HFFc6 (cell line): ENCODE results near the gene UCHL5. TPM values are rescaled to one million over a fixed set of nuclear protein-coding genes. Genes with fewer than 3 reads are reported as not detected.

ENCODE experiments used
- DNase-seq: peaks from one replicate; pipeline ENCODE4 v3.0.0-alpha.2; 2018
- H3K27ac Mint-ChIP-seq: 2 replicates; pipeline ENCODE4 v1.8.0; 2020; ENCODE audit warnings: mild to moderate bottlenecking, mixed read lengths
- H3K27me3 Mint-ChIP-seq: 2 replicates; pipeline ENCODE4 v1.8.0; 2021; ENCODE audit warnings: mild to moderate bottlenecking, moderate library complexity, mixed read lengths; ENCODE audit not compliant: insufficient read depth
- H3K36me3 Mint-ChIP-seq: 2 replicates; pipeline ENCODE4 v1.8.0; 2021; ENCODE audit warnings: low read depth, mixed read lengths
- H3K4me1 Mint-ChIP-seq: 2 replicates; pipeline ENCODE4 v1.8.0; 2020; ENCODE audit warnings: low read depth, mixed read lengths
- H3K4me3 Mint-ChIP-seq: 2 replicates; pipeline ENCODE4 v1.8.0; 2020; ENCODE audit warnings: mild to moderate bottlenecking, moderate library complexity, mixed read lengths
- H3K9me3 Mint-ChIP-seq: 2 replicates; pipeline ENCODE4 v1.8.0; 2020; ENCODE audit warnings: mild to moderate bottlenecking, mixed read lengths
- CTCF ChIP-seq: fragments of 200-600 bp; sonication (generic); IDR thresholded peaks from 2 replicates; pipeline ENCODE4 v1.5.0; 2021; ENCODE audit warnings: antibody characterized with exemption, mild to moderate bottlenecking
- total RNA-seq, 6 experiments: library from RNA; stranded (reverse); fragmentation: NEBNext Ultra II Directional; extraction: Animal tissue kit (Norgen Biotek cat#: 25700); gene quantifications; 2 replicates in 1 of 6; 3 replicates in 5 of 6; pipeline ENCODE4 v1.2.3, GENCODE V29; 2021

The UCHL5 gene
- total RNA-seq, 6 experiments from 2014 or later: 24.1 to 34.1 (median 29.4) TPM

- Mint-ChIP-seq H3K4me3 (no peak overlapping the region), H3K9me3 (peaks cover 9% of the 10 kb centered on the region), H3K36me3 (peaks cover 30% of the 10 kb centered on the region), H3K27ac (no peak overlapping the region), H3K4me1 (peaks cover 8% of the 10 kb centered on the region), H3K27me3 (no peaks in the 10 kb centered on the region)
- DNase-seq: no peak
- no peak for TF ChIP-seq CTCF
Measured at GRCh38 chr1:193077991-193078390, 18.8 kb upstream of the UCHL5 start.

- TF ChIP-seq CTCF: no peak
- Mint-ChIP-seq H3K4me1 (peaks cover 5% of the 10 kb centered on the region; the same call in 1 of the 2 replicates), H3K27ac (no peak overlapping the region), H3K4me3 (no peak overlapping the region), H3K9me3 (no peaks in the 10 kb centered on the region), H3K27me3 (no peaks in the 10 kb centered on the region), H3K36me3 (peaks cover 18% of the 10 kb centered on the region)
- DNase-seq: no peak
Measured at GRCh38 chr1:193070942-193071341, 11.8 kb upstream of the UCHL5 start.

GRCh38 chr1:193070386-193070753 is 11.2 kb upstream of the UCHL5 start:
- 0 out of 2 replicates have a peak, but pooled peaks have one; percentile 22 for TF ChIP-seq CTCF
- H3K4me1 Mint-ChIP-seq: peaks cover 5% of the 10 kb centered on the region; the same call in 1 of the 2 replicates
- H3K9me3 Mint-ChIP-seq: no peaks in the 10 kb centered on the region
- no peaks in the 10 kb centered on the region for H3K27me3 Mint-ChIP-seq
- H3K4me3 Mint-ChIP-seq: no peak overlapping the region
- peaks cover 14% of the 10 kb centered on the region for H3K36me3 Mint-ChIP-seq
- H3K27ac Mint-ChIP-seq: no peak overlapping the region
- DNase-seq: no peak

- no peak overlapping the region for H3K27ac Mint-ChIP-seq
- H3K27me3 Mint-ChIP-seq: no peaks in the 10 kb centered on the region
- peaks cover 5% of the 10 kb centered on the region; the same call in 1 of the 2 replicates for H3K4me1 Mint-ChIP-seq
- no peaks in the 10 kb centered on the region for H3K9me3 Mint-ChIP-seq
- peak; percentile 67 for TF ChIP-seq CTCF
- no peak overlapping the region for H3K4me3 Mint-ChIP-seq
- H3K36me3 Mint-ChIP-seq: peaks cover 14% of the 10 kb centered on the region
- peak; percentile 8 for DNase-seq
Measured at GRCh38 chr1:193069748-193070385, 10.7 kb upstream of the UCHL5 start.

- Mint-ChIP-seq H3K4me3 (no peak overlapping the region), H3K36me3 (peaks cover 21% of the 10 kb centered on the region), H3K27me3 (no peaks in the 10 kb centered on the region; the same call in 1 of the 2 replicates), H3K9me3 (no peaks in the 10 kb centered on the region), H3K27ac (no peak overlapping the region), H3K4me1 (peaks cover 13% of the 10 kb centered on the region)
- TF ChIP-seq CTCF: no peak
- DNase-seq: no peak
Measured at GRCh38 chr1:193068013-193068412, 8.9 kb upstream of the UCHL5 start.
